Left lobe of liver (tissue), 2 donors: ENCODE measurements around the gene AIFM3. TPM values are rescaled to one million over a fixed set of nuclear protein-coding genes. Genes with fewer than 3 reads are reported as not detected.
"Not testable (repeated sequence)": the region's sequence is repeated elsewhere in the genome, so short reads cannot be mapped to it uniquely, and the experiment has no call there.

Experiments used
- ATAC-seq: fragments of 200-7000 bp; cut with Tn5 transposase; one replicate; pipeline ENCODE4 v1.9.1; 2020; ENCODE audit warnings: mild to moderate bottlenecking, moderate library complexity
- DNase-seq: peaks from one replicate; pipeline ENCODE4 v3.0.0-alpha.2; 2020; ENCODE audit warnings: low spot score
- total RNA-seq: library from RNA; stranded (reverse); gene quantifications from one replicate; pipeline ENCODE4 v1.2.1, GENCODE V29; 2021
- donor health status: DM: no; HTN: no; CAD: no; lungs with moderate emphysema.
- donor health status: DM: no; HTN: yes; CAD: no.

AIFM3 gene
- total RNA-seq, 1 donor from 2014 or later, result 1.3 TPM

DNA sequence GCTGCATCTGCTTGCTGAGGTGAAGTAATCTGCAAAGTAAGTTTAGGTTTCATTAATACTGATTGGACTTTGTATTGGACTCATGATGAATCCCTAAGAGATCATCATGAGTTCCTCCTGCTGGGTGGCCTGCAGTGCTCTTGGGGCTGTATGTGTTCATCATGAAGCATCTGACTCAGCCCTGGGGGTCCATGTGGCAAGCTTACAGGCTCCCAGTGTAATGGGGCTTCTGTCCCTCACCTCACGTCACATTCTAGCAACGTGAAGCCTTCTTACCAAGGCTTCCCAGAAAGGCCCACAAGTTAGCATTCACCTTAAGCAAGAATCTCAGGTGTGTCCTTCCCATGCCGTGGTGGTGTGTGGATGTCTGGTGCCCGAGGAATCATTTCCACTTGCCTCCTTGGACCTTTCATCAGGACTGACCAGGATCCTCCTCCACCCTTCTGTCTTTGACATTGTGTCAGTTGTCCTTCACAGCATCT, 26.1 kb upstream of the AIFM3 start:
- ATAC-seq (no peak), DNase-seq (no peak)

DNA sequence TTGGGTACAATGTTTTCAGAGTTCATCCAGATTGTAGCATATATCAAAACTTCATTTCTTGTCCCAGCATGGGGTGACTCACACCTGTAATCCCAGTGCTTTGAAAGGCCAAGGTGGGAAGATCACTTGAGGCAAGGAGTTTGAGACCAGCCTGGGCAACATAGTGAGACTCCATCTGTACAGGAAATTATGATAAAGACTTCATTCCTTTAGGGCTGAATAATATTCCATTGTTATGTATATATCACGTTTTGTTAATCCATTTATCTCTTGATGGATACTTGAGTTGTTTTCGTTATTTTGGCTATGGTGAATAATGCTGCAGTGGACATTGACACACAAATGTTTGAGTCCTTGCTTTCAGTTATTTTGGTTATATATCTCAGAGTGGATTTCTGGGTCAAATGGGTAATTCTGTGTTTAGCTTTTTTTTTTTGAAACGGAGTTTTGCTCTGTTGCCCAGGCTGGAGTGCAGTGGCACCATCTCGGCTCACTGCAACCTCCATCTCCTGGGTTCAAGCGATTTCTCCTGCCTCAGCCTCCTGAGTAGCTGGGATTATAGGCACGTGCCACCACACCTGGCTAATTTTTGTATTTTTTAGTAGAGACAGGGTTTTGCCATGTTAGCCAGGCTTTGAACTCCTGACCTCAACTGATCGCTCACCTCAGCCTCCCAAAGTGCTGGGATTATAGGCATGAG, 24.7 kb upstream of the AIFM3 start:
- not testable (repeated sequence) for ATAC-seq, DNase-seq

DNA sequence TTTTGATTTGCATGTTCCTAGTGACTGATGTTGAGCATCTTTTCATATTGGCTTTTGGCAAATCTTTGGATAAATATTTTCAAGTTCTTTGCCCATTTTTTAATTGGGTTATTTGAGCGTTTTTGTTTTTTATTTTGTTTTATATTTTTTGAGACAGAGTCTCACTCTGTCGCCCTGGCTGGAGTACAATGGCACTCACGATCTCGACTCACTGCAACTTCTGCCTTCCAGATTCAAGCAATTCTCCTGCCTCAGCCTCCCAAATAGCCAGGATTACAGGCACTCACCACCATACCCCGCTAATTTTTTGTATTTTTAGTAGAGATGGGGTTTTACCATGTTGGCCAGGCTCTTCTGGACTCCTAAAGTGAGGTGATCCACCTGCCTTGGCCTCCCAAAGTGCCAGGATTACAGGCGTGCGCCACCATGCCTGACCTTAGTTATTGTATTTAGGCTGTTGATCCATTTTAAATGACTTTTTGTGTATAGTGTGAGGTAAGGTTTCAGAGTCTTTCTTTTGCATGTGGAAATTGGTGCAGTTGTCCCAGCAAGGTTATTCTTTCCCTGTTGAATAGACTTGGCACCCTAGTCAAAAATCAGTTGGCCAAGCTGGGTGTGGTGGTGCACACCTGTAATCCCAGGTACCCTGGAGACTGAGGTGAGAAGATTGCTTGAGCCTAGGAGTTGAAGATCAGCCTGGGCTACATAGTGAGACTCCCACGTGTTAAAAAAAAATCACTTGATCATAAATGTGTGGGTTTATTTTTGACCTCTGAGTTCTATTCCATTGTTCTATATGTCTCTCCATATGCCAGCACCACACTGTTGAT, 23.7 kb upstream of the AIFM3 start:
- DNase-seq (no peak), ATAC-seq (no peak)

DNA sequence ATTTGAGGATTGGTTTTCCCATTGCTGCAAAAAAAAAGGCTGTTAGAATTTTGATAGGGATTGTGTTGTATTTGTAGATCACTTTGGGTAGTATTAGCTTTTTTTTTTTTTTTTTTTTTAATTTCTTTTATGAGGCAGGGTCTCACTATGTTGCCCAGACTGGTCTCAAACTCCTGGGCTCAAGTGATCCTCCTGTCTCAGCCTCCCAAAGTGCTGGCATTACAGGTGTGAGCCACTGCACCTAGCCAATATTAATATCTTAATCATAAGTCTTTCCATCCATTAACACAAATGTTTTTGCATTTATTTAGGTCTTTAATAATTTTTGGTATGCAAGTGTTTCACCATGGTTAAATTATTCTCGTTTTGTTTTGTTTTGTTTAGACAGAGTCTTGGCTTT, 23.0 kb upstream of the AIFM3 start:
- DNase-seq (no peak), ATAC-seq (no peak)

DNA sequence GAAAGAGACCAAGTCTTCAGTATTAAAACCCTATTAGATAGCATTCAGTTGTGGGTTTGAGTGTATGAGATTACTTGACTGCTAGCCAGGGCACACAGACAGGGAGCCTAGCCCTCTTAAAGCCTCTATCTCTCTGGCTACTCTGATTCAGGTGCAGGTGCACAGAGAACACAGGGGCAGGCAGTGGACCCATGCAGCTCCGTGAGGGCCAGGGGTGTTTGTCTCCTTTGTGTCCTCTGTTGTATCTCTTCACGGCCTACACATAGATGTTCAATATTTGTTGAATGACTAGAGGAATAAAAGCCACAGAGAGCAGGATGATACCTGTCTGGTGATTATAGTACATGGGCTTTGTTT, 21.5 kb upstream of the AIFM3 start:
- ATAC-seq (no peak), DNase-seq (no peak)

DNA sequence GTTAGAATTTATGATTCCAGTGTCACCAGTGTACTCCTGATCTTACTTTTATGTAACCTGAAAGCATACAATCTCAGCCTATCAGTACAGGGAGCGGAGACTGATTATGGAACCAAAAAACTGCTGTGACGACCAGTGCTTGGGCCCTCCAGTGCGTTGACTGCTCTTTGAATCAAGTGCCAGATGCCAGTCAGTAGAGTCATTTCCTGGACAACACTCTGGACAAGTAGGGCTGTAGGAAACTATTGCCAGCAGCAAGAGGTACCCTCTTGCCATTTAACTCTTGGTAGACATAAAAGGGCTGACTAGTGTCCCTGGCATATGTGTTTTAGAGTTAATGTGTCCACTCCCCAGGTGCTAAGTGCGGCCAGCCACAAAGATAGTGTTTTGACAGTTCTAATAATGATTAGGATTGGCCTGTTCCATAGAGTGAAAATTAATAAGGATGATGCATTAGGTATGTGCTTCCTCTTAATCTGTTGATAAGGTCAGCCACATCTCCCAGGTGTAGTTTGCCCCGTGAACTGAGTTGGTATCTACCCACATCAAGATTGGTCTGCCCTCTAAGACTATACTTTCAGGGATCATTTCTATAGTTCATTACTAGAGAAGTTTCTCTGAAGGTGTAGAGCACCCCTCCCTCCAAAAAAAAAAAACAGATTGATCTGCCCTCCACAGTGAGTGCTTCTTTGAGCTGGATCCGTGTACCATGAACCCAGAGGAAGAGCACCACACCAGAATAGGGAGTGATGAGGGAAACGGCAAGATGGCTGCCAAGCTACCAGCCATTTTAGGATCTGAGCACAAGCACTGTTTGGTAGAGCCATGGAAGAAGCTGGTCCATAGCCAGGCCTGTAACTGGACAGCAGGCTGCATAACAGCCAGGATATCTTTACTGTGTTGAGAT, 20.7 kb upstream of the AIFM3 start:
- DNase-seq, result no peak

DNA sequence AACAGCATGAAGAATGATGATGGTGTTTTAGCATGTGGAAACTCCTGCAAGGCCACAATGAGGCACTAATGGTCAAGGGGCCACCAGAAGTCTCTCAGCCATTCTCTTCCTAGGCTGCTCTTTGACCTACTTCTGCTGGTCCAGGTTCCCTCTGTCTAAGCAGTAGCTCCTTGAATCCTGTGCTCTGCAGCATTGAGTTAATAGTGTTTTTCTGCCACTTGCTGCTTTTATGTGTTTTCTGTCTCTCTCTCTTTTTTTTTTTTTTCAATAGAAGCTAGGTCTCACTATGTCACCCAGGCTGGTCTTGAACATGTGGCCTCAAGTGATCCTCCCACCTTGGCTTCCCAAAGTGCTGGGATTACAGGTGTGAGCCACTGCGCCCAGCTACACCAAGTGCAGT, 20.1 kb upstream of the AIFM3 start:
- ATAC-seq (no peak), DNase-seq (no peak)

More for the DNA sequence above, 20.7 kb upstream of the AIFM3 start:
- ATAC-seq, result no peak

DNA sequence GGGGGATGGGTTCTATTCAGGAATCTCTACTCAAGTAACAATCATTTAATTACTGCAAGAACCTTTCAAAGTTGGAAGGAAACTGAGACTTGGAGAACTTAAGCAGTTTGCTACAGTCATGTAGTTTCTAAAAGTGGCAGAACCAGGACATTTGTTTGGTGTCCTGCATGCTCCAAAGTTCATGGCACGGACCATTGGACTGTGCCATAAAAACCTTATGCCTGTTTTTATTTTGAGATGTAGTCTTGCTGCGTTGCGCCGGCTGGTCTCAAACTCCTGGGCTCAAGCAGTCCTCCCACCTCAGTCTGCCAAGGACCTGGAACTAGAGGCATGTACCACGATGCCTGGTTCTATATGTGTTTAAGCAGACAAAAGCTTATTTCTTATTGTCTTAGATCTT, 18.6 kb upstream of the AIFM3 start:
- DNase-seq, result no peak
- ATAC-seq, result peak; percentile 48

DNA sequence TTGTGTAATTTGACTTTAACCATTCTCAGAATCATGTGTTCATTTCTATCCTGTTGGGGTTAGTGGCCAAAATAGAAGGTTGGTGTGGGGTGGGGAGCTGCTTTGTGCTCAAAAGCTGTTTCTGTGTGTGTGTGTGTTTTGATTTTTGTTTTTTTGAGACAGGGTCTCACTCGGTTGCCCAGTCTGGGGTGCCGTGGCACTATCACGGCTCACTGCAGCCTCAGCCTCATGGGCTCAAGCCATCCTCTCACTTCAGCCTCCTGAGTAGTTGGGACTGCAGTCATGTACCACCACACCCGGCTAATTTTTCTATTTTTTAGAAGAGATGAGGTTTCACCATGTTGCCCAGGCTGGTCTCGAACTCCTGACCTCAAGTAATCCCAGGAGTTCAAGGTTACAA, 18.1 kb upstream of the AIFM3 start:
- no peak for ATAC-seq
- no peak for DNase-seq

DNA sequence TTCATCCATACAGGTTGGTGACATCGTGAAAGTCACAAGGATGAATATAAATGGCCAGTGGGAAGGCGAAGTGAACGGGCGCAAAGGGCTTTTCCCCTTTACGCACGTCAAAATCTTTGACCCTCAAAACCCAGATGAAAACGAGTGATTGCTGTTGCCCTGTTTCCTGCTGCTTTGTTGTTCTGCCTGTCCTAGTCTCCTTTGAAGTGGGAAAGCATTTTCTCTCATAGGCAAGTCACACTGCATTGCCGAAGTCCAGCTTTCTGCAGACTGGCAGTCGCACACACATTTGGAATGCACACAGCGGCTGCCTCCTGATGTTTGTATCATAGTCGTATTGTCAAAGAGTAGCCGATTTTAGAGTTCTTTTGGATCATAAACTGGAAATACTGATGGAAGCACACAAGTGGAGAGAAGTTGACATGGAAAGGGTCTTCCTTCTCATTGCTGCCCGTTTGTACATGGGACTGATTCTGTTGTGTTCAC, 17.3 kb upstream of the AIFM3 start:
- no peak for ATAC-seq
- no peak for DNase-seq

DNA sequence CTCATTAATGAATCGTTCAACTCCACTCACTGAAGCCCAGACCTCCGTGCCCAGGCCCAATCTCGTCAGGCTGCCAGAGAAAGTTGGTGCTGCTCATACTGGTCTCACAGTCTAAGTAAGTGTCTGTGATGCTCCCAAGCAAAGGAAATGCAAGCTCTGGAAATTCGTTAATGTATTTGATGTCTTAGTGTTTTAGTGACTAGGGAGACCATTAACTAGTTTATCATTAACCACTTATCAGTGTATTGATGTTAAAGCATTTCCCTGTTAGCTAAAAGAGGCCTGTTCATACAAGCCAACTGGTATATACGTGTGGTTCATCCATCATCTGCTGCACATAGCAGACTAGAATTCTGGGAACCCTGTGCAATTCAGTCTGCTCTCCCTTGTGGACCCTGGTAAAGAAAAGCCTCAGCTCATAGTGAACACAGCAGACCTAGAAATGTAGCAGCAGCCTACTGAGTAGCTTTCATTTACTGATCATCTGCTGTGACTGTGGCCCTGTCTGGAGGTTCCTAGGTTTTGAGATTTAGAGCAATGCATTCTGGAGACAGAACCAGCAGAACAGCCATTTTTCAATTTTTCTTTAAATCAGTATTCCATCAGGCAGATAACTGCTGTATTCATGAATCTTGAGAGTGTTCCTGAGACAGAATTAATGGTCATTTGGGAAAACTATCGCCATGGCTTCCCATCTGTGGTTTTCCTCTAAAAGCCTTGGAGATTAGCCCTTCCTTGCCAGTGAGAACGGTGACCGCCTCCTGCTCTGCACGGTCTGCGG, 15.7 kb upstream of the AIFM3 start:
- DNase-seq (no peak), ATAC-seq (peak; percentile 22)

DNA sequence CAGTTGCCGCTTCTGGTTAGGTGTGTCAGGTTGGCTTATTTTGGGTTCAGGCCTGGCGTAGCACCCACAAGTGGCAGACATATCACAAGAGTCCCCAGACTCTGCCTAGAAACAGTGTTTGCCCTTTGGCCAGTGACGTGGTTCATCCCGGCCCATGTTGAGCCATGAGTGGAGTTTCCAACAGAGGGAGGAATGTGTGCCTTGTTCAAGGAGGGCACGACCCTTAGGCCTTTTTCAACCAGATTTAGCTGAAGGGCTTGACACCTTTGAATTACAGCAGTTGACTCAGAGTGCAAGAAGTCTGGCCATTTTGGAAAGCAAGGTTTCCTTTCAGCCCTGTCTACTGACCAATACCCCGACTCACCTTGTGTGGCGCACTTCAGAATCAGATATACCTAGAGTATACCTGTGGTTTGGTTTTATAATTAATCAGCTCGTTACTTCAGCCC, 15.1 kb upstream of the AIFM3 start:
- peak; percentile 83 for DNase-seq
- peak; percentile 65 for ATAC-seq

DNA sequence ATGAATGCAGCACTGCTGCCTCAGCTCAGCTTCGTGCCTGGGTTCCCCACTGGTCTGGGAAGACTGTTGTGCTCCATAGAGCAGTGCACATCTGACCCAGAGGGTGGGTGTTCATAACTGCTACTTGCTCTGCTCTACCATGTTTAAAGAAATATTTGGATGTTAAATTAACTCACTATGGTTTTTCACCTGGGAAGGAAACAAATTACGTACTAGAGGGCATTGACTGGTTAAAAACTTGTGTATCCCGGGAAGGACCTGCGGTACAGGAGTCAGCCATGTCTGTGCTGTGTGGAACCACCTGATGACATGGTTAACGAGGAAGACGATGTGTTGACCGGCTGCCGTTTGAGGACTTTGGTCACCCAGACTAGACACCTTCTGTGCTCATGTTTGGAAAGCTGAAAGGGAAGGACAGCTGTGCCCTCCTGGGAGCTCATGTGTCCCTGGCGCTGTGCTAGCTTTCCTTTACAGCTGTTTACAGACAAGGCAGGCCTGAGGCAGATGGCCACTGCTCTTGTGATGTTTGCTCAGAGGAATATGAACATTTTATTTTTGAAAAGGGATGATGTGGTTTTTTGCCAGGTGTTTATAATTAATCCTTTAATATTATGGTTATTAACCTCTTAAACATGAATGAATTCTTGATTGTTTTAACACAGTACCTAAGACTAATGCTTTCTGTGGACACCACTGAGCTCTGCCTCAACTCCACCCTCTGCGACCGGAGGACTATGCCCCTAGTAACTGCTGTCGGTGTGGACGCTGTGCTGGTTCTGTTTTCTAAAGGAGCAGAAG, 14.3 kb upstream of the AIFM3 start:
- ATAC-seq (peak; percentile 53), DNase-seq (peak; percentile 82)

DNA sequence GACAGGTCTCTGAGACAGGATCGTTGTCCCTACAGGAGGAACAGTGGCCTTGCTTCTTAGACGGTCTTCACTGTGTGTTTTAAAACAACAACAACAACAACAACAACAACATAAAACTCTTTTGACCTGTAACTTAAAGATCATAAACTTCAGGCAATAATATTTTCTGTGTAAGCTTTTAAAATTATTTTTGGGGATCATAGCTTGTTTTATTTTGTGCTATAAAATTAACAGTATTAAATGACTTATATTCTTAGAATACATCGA, 13.8 kb upstream of the AIFM3 start:
- ATAC-seq (no peak), DNase-seq (no peak)

DNA sequence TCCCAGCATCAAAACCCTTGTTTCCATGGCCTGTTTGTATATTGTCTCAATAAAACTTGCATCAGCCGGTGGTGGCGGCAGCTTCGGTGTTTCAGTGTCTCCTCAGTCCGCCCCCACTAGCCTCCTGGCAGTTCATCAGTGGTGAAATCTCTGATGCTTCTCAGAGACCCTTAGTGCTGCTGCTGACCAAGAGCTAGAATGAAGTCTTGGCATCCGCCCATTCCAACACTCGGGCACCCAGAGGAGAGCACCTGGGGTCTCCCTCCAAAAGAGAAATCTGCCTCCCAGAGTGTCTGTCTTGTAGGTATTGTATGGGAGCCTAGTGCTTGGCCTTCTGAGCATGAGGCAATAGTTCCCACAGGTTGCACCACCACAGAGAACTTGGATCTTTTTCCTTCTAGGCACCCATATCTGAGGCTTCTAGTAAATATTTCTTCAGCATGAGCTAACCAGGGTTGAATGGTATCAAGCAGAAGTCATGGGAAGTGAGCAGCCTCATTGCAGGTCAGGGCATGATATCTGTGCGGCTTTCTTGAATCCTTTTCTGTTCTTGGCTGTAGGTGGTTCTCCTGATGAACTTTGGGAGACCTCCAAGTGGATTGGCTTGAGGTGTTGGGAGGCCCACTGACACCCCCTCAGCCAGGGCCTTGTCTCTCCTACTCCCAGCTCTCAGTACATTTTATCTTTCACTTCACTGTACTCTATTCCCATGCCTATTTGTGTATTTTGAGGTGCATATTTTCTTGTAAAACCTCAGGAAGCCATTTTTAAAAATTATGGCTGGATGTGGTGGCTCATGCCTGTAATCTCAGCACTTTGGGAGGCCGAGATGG, 13.2 kb upstream of the AIFM3 start:
- ATAC-seq (peak; percentile 44), DNase-seq (peak; percentile 80)

DNA sequence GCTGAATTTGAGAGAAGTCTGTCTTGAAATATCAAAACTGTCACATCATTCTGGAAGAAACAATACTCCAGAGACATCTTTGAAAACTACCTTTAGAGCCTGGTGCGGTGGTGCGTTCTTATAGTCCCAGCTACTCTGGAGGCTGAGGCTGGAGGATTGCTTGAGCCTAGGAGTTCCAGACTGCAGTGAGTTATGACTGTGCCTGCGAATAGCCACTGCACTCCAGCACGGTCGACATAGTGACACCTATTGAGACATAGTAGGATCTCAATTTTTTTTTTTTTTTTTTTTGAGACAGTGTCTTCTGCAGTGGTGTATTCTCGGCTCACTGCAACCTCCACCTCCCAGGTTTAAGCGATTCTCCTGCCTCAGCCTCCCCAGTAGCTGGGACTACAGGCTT, 11.5 kb upstream of the AIFM3 start:
- ATAC-seq, result no peak
- DNase-seq, result no peak

DNA sequence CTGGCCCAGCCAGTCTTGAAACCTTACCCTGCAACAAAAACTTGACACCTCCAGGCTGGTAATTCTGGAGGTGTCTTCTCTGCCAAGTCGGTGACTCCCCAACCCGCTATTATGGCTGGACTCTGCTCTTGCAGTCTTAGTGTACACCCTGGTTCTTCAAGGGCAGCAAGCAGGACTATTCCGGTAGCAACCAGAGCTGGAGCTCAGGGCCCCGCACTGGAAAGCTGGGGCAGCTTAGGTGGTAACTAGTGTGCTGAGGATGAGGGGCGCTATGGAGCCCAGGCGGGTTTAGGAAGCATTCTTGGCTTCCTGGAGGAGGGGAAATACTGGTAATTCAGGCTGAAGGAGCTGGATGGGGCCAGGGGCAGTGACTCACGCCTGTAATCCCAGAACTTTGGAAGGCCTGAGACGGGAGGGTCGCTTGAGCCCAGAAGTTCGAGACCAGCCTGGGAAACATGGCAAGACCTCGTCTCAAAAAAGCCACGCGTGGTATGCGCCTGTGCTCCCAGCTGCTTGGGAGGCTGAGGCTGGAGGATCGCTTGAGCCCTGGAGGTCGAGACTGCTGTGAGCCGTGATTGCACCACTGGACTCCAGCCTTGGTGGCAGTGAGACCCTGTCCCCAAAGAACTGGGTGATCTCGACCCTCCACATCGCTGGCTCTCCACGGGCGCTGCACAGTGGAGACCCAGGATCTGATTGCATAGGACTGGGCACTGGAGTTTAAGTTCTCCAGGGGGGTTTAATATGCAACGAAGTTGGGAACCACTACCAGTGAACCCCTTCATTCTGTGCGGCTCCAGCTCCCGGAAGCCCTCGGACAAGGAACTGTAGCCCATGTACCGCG, 10.6 kb upstream of the AIFM3 start:
- no peak for DNase-seq
- ATAC-seq, result no peak
